NCI-H2029 (cell line): ENCODE data around the gene CACNA1I.

Experiments used
- DNase-seq: peaks from one replicate; lab custom pipeline; 2025; lab: John Stamatoyannopoulos, UW

CACNA1I gene

DNA sequence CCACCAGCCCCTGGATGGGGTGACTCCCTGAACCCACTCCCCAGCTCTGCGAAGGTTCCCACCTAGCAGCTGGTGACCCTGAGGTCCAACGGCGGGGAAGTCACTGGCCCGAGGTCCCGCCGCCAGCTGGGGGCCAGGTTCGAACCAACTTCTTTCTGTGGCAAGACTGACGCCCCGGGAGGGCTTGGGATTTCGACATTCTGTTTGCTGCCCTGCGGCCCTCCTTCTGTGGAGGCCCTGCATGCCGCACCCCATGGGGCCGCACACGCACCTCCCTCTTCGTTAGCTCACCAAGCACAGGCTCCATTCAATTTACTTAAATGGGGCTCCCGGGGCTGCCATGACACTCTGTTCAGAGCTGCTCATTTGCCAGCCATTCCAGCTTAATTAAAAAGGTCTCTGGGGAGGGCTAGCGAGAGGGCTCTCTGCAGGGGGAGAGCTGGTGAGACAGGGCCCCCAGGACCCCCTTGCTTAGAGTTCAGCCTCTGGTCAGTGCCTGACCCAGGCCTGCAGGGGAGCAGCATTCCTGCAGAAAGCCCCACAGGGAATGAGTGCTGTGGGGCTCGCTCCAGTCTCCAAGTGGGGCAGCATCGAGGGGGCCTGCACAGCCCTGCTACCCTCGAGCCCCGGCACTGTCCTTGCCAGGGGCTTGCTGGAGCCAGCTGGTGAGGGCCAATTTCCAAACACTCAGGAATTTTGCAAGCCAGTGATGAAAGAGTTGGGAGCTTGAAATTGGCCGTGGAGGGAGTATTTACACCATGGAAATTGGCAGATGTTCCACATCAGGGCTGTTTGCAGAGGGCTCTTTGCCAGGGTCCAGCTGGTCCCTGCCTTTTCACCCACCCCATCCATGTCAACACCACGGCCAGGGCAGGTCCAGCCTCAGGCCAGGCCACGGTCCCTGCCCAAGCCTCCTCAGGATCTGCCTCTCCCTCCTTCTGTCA, 80.8 kb downstream of the CACNA1I start:
- DNase-seq, result no peak

DNA sequence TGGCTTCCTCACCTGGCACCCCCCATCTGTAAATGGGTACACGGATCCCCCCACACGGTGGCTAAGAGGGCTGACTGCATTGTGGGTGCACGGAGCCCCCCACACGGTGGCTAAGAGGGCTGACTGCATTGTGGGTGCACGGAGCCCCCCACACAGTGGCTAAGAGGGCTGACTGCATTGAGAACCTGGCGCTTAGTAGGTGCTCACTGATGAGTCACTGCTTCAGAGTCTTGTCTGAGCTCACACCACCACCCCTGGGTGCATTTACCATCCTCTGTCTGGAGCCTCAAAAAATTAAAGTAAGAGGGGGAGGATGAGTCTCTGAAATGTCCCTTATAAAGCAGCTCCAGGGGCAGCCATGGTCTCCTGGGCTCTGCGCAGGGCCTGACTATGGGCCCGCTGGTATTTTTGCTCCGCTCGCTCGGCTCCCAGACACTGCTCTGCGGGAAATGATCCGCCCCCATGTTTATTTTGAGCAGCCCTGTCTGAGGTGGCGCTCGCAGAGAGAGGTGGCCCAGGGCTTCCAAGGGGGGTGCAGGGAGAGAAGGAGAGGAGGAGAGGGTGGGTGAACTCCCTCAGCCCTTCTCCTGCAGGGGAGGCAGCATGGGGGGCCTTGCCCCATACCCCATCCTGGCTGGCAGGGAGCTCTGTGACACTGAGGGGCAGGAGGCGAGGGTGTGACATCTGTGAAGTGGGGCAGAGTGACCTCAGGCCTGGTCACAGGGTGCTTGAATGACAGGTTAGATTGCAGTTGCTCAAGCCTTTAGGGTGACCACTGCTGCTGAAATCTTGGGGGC, 82.6 kb downstream of the CACNA1I start:
- no peak for DNase-seq

DNA sequence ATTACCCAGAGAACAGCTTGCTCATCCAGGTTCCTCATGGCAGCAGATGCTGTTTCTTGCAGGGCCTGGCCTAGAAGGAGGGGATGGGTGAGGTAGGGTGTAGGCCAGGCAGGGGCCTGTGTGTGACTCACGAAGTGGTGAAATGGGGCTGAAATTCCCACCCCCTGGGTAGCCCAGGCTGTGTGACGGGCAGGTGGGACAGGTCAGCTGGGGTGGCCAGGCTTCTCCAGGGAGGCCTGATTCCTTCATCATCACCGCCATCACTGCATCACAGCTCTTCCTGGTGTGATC, 83.2 kb downstream of the CACNA1I start:
- no peak for DNase-seq

DNA sequence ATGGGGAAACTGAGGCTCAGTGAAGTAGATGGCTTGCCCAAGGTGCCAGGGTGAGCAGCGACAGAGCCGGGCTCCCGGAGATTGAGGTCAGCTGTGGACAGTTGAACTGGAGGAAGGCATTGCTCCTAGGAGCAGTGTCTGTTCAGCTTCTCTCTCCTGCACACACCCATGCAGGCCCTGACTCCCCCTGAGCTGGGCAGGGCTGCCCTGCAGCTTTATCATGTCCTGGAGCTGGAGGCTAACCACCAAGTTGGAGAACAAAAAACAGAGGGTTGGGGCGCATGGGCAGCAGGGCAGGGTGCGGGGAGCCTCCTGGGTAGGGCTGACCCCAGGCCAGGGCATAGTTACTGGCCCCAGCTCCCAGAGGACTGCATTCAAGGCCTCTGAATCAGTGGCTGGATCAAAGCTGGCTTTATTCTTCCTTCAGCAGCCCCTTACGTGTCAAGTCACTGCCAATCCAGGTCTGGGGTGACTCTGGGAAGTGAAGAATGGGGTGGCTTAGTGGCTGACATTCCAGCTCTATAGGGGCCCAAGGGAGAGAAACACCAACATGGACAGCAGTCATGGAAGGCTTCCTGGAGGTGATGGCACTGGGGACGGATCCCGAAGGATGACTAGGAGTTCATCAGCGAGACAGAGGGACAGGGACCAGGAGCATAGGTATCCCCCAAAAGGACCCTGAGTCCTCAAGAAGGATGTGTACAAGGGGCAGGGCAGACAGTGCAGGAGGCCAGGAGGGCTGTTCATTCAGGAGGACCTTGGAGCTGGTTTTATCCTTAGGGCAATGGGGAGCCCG, 83.8 kb downstream of the CACNA1I start:
- DNase-seq, result no peak

DNA sequence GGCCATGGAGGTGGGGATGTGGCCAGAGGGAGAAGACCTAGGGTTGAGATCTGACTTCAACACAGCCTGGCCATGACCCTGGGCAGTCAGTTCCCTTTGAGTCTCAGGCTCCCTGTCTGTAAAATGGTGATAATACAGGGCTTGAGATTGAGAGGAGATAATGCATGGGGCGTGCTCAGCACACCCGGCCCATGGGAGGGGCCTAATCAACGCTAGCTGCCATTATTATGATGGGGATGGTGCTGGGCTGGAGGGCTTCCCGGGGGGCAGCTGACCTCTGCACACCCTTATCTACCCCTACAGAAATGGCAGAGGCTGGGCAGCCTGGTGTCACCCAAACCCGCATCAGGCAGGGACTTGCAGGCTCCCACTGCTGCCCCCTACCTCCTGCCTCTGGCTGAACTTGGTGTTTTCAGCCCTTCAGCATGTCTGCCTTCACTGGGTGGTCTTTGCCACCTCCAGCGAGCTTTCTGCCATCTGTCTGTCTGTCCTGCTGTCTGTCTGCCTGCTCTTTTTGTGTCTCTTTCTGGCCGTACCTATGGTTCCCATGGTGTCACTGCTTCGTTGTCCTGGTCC, 84.5 kb downstream of the CACNA1I start:
- DNase-seq, result no peak

DNA sequence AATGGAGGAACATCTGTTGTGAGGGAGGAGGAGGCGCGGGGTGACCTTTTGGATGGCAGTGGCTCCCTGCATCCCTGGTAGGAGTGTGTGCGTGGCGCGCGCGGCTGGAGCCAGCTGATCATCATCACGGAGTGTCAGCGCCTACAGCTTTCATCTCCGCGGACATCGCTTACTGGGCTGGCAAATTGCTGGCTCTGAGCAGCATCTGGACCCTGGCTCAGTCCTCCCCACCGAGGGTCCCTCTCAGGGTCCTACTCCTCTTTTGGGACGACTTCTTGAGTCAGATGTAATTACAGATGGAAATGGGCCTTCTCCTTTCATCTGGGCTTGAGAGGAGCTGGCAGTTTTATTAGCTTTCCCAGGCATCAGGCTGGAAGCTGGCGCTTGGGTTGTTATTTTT, 85.3 kb downstream of the CACNA1I start:
- DNase-seq, result no peak

GRCh38 chr22:39656495-39657490, 86.2 kb downstream of the CACNA1I start:
- no peak for DNase-seq

DNA sequence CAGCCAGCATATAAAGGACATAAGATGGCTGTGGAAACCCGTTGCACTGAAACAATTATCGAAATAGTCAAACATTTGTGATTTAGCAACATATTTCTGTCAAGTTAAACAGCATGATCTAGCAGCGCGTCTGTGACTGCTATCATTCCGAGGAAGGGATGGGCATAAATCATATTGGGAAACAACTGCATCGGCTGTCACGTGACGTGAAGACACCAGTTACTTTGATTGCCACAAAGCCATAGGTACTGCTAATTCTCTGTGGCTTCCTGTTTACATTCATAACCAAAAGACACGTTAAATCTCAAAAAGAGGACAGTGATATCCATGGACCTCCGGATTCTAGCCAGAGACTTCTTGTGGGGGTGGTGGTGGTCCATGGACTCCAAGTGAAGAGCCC, 87.8 kb downstream of the CACNA1I start:
- no peak for DNase-seq

GRCh38 chr22:39658806-39659463, 88.4 kb downstream of the CACNA1I start:
- no peak for DNase-seq

GRCh38 chr22:39661501-39661841, 90.9 kb downstream of the CACNA1I start:
- DNase-seq, result no peak

- DNase-seq, result peak; percentile 38
Observed at GRCh38 chr22:39661842-39662685, 91.5 kb downstream of the CACNA1I start.

- DNase-seq, result no peak
Observed at GRCh38 chr22:39662686-39663052, 92.1 kb downstream of the CACNA1I start.

GRCh38 chr22:39663751-39664150, 93.2 kb downstream of the CACNA1I start:
- DNase-seq, result no peak

GRCh38 chr22:39664485-39665200, 94.1 kb downstream of the CACNA1I start:
- no peak for DNase-seq

DNA sequence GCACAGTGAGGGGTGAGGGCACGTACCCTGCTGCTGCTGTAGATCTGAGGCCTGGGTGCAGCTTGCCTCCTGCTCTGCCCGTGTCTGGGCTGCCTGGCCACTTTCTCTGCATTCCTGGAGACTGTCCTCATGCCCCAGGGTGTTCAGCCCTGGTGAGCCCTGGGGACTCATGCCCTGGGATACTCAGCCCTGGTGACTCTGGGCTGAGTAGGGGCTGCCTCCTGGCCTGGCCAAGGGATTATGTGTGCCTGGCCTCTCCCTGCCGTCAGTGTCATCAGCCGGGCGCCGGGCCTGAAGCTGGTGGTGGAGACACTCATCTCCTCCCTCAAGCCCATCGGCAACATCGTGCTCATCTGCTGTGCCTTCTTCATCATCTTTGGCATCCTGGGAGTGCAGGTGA, 94.7 kb downstream of the CACNA1I start:
- DNase-seq, result no peak

DNA sequence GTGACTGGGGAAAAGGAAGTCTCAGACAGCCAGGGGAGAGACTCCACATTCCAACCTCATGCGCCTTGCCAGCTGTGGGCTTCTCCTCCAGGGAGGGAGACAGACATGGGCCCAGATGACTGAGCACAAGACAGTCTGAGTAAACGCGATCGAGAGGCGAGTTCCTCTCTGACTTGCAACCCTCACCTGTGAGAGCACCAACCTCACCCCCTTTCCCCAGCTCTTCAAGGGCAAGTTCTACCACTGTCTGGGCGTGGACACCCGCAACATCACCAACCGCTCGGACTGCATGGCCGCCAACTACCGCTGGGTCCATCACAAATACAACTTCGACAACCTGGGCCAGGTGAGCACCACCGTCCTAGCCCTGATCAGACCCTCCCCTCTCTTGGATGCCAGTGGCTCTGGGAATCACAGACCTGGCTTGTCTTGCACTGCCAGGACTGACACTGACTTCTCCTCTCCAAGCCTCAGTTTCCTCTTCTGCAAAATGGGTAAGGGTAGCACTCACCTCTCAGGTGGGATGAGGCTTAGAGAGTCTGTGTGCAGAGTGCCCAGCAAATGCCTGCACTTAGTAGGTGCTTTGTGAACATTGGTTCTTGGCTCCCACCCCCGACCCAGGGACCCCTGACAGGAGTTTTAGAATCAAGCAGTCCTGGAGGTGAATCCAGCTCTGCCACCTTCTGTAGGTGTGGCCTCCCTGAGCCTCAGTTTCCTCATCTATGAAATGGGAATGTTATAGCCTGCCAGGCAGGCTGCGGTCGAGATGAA, 95.3 kb downstream of the CACNA1I start:
- no peak for DNase-seq

- DNase-seq, result no peak
Observed at GRCh38 chr22:39666495-39666894, 95.9 kb downstream of the CACNA1I start.

- DNase-seq, result no peak
Observed at GRCh38 chr22:39666926-39667325, 96.4 kb downstream of the CACNA1I start.
